ENCODE results near the gene SPIN1.

GRCh38 chr9:88362681-88363080 is 25.6 kb upstream of the SPIN1 start:
- TF ChIP-seq CTCF (IDR thresholded peaks at IDR 0.05) (no peak), POLR2A (IDR thresholded peaks at IDR 0.05) (no peak)
